HCT116 (cell line): ENCODE measurements around the gene KRTAP9-9. TPM values are rescaled to one million over a fixed set of nuclear protein-coding genes. Genes with fewer than 3 reads are reported as not detected.
"Not testable (repeated sequence)": the region's sequence is repeated elsewhere in the genome, so short reads cannot be mapped to it uniquely, and the experiment has no call there.

Experiments used
- ATAC-seq: fragments of 200-7000 bp; cut with Tn5 transposase; 2 replicates; pipeline ENCODE4 v1.9.1; 2020; ENCODE audit warnings: mild to moderate bottlenecking, moderate library complexity
- Bru-seq: library from RNA; stranded (reverse); fragments of 400-500 nt; gene quantifications from one replicate; lab custom pipeline; 2021; lab: Mats Ljungman, UMichigan
- BruChase-seq, 2 experiments: library from RNA; stranded (reverse); fragments of 400-500 nt; gene quantifications; one replicate each; lab custom pipeline; 2021; lab: Mats Ljungman, UMichigan
- BruUV-seq: library from RNA; stranded (reverse); fragments of 400-500 nt; replicated peaks from 2 replicates; lab custom pipeline; 2021; lab: Mats Ljungman, UMichigan
- CTCF ChIA-PET: fragments of 300-600 bp; sonication (Branson Sonifier 250); formaldehyde crosslinking; loops from one replicate; lab custom pipeline; 2021; ENCODE audit warnings: antibody characterized with exemption; lab: Charles Lee
- POLR2A ChIA-PET: fragments of 300-600, 350-600 bp; sonication (Branson Sonifier 250); formaldehyde crosslinking; loops from one replicate; lab custom pipeline; 2021; ENCODE audit warnings: antibody characterized with exemption; lab: Charles Lee
- RAD21 ChIA-PET, 2 experiments: fragments of 300-600 bp; sonication (Branson Sonifier 250); formaldehyde crosslinking; loops; one replicate each; lab custom pipeline; 2023; ENCODE audit warnings: low total read pairs in 2 of 2; ENCODE audit not compliant: uncharacterized antibody in 2 of 2, unreplicated experiment in 2 of 2, low non-redundant PET in 1 of 2; lab: Charles Lee
- DNase-seq: peaks from one replicate; pipeline ENCODE4 v3.0.0-alpha.2; 2010; ENCODE audit warnings: low read depth, low spot score
- H2AFZ ChIP-seq: fragments of 200-600 bp; shearing (Covaris generic), sonication (generic); 2 replicates; pipeline ENCODE4 v1.6.1; 2017; ENCODE audit warnings: low read depth, mixed run types, mixed read lengths, antibody characterized with exemption, low read length; ENCODE audit not compliant: poor library complexity, severe bottlenecking
- H3K27ac ChIP-seq: 2 replicates; pipeline ENCODE4 v1.5.1; 2012; ENCODE audit warnings: low read depth, low read length
- H3K27me3 ChIP-seq: fragments of 200-600 bp; sonication (generic); 2 replicates; pipeline ENCODE4 v1.6.1; 2016; ENCODE audit warnings: mixed run types, low read length, mixed read lengths; ENCODE audit not compliant: insufficient read depth
- H3K36me3 ChIP-seq, 2 experiments: fragments of 200-500 bp in 1 of 2; fragments of 200-600 bp in 1 of 2; sonication (Bioruptor generic) in 1 of 2; sonication (generic) in 1 of 2; 2 replicates each; pipeline versions ENCODE4 v1.5.1 to v1.6.1; 2014 to 2016; ENCODE audit warnings: low read length in 2 of 2, inconsistent platforms in 1 of 2, mixed read lengths in 1 of 2, mixed run types in 1 of 2; ENCODE audit not compliant: insufficient read depth in 2 of 2, control insufficient read depth in 1 of 2
- H3K4me1 ChIP-seq, 2 experiments: fragments of 200-600 bp in 1 of 2; sonication (generic) in 1 of 2; 2 replicates each; pipeline versions ENCODE4 v1.5.1 to v1.6.1; 2012 to 2017; ENCODE audit warnings: low read length in 2 of 2, inconsistent platforms in 1 of 2, mild to moderate bottlenecking in 1 of 2, mixed read lengths in 1 of 2, mixed run types in 1 of 2, moderate library complexity in 1 of 2; ENCODE audit not compliant: insufficient read depth in 2 of 2, control insufficient read depth in 1 of 2
- H3K4me2 ChIP-seq: fragments of 200-600 bp; sonication (generic); 2 replicates; pipeline ENCODE4 v1.6.1; 2017; ENCODE audit warnings: mixed run types, low read length, mixed read lengths
- H3K4me3 ChIP-seq, 2 experiments: fragments of 200-600 bp in 1 of 2; sonication (generic) in 1 of 2; replicated peaks in 1 of 2; 2 replicates each; pipeline ENCODE4 v1.5.1; 2011 to 2016; ENCODE audit warnings: low read length in 2 of 2, control low read depth in 1 of 2, low read depth in 1 of 2, mild to moderate bottlenecking in 1 of 2, mixed read lengths in 1 of 2, mixed run types in 1 of 2
- H3K79me2 ChIP-seq: fragments of 200-600 bp; sonication (generic); 2 replicates; pipeline ENCODE4 v1.6.1; 2017; ENCODE audit warnings: mild to moderate bottlenecking, mixed run types, low read length, moderate library complexity, mixed read lengths; ENCODE audit not compliant: insufficient read depth
- H3K9ac ChIP-seq: fragments of 200-600 bp; sonication (generic); 2 replicates; pipeline ENCODE4 v1.6.1; 2016; ENCODE audit warnings: low read length, mixed read lengths
- H3K9me2 ChIP-seq: fragments of 200-600 bp; sonication (generic), shearing (Covaris generic); 2 replicates; pipeline ENCODE4 v1.6.1; 2017; ENCODE audit warnings: mixed run types, mild to moderate bottlenecking, moderate library complexity; ENCODE audit not compliant: insufficient read depth
- H3K9me3 ChIP-seq, 2 experiments: fragments of 200-500 bp in 1 of 2; fragments of 200-600 bp in 1 of 2; sonication (Bioruptor generic) in 1 of 2; sonication (generic) in 1 of 2; 2 replicates each; pipeline ENCODE4 v1.6.1; 2014 to 2017; ENCODE audit warnings: low read length in 2 of 2, mixed read lengths in 2 of 2, inconsistent platforms in 1 of 2, low read depth in 1 of 2, mild to moderate bottlenecking in 1 of 2, mixed run types in 1 of 2, moderate library complexity in 1 of 2; ENCODE audit not compliant: control insufficient read depth in 1 of 2, insufficient read depth in 1 of 2
- H4K20me1 ChIP-seq: fragments of 200-600 bp; sonication (generic), shearing (Covaris generic); 2 replicates; pipeline ENCODE4 v1.6.1; 2017; ENCODE audit warnings: mixed run types, mild to moderate bottlenecking, moderate library complexity; ENCODE audit not compliant: insufficient read depth
- CBX3 ChIP-seq: IDR thresholded peaks from 2 replicates; pipeline ENCODE4 v1.6.1; 2012; ENCODE audit warnings: low read depth
- EGR1 ChIP-seq: IDR thresholded peaks from 2 replicates; pipeline ENCODE4 v1.6.1; 2012; ENCODE audit warnings: low read depth
- ELF1 ChIP-seq: IDR thresholded peaks from 2 replicates; pipeline ENCODE4 v1.6.1; 2012; ENCODE audit warnings: low read depth, borderline replicate concordance
- EZH2 ChIP-seq: fragments of 200-600 bp; sonication (generic); IDR thresholded peaks from 2 replicates; pipeline ENCODE4 v1.6.1; 2017; ENCODE audit warnings: antibody characterized with exemption, mixed run types
- EZH2phosphoT487 ChIP-seq: fragments of 200-600 bp; IDR thresholded peaks from 2 replicates; pipeline ENCODE4 v1.6.1; 2018; ENCODE audit warnings: antibody characterized with exemption, borderline replicate concordance
- POLR2A ChIP-seq: IDR thresholded peaks from 2 replicates; pipeline ENCODE4 v1.7.0; 2011; ENCODE audit warnings: borderline replicate concordance; ENCODE audit not compliant: insufficient read depth, insufficient read length; ENCODE audit errors: extremely low read depth
- RAD21 ChIP-seq: IDR thresholded peaks from 2 replicates; pipeline ENCODE4 v1.6.1; 2012; ENCODE audit warnings: low read depth, mild to moderate bottlenecking
- SIN3A ChIP-seq: IDR thresholded peaks from 2 replicates; pipeline ENCODE4 v1.6.1; 2012; ENCODE audit warnings: low read depth
- SP1 ChIP-seq: IDR thresholded peaks from 2 replicates; pipeline ENCODE4 v1.6.1; 2012; ENCODE audit warnings: low read depth
- SRF ChIP-seq: IDR thresholded peaks from 2 replicates; pipeline ENCODE4 v1.6.1; 2012; ENCODE audit warnings: low read depth
- YY1 ChIP-seq: IDR thresholded peaks from 2 replicates; pipeline ENCODE4 v1.6.1; 2011; ENCODE audit warnings: low read length, low read depth, moderate library complexity, mild to moderate bottlenecking; ENCODE audit not compliant: insufficient replicate concordance; ENCODE audit errors: extremely low read depth
- ZBTB33 ChIP-seq: IDR thresholded peaks from 2 replicates; pipeline ENCODE4 v1.6.1; 2011; ENCODE audit warnings: mild to moderate bottlenecking, low read length, moderate library complexity; ENCODE audit not compliant: insufficient replicate concordance; ENCODE audit errors: extremely low read depth
- ZFX ChIP-seq: fragments of 450-650 bp; IDR thresholded peaks from 2 replicates; pipeline ENCODE4 v1.6.1; 2017
- intact Hi-C: fragments of 100-400 bp; cut with micrococcal nuclease; formaldehyde crosslinking; loops from 2 replicates; pipeline ENCODE4 v1.10.0; 2022
- long read RNA-seq: library from polyadenylated mRNA; unstranded; transcript quantifications from one replicate; pipeline ENCODE4 v2.0.0, GENCODE V29; 2021; ENCODE audit not compliant: unreplicated experiment
- polyA plus RNA-seq: library from polyadenylated mRNA; unstranded; fragments of >200 nt; gene quantifications from 2 replicates; pipeline ENCODE4 v1.2.1, GENCODE V29; 2012; ENCODE audit warnings: missing spikeins
- total RNA-seq: library from RNA; stranded (reverse); gene quantifications from one replicate; pipeline ENCODE4 v1.2.1, GENCODE V29; 2021; ENCODE audit not compliant: unreplicated experiment
- TF ChIP-seq, protein P1 (sequence below): IDR thresholded peaks from 2 replicates; pipeline ENCODE4 v1.6.1; 2012

KRTAP9-9 gene
- total RNA-seq (not detected), Bru-seq, nascent RNA (not detected), BruChase-seq, experiment 1, labeled RNA remaining after a 6-hour chase (not detected), BruChase-seq, experiment 2, labeled RNA remaining after a 2-hour chase (not detected)
- polyA plus RNA-seq = not detected in 2 replicates
- long read RNA-seq = 0 reads

DNA sequence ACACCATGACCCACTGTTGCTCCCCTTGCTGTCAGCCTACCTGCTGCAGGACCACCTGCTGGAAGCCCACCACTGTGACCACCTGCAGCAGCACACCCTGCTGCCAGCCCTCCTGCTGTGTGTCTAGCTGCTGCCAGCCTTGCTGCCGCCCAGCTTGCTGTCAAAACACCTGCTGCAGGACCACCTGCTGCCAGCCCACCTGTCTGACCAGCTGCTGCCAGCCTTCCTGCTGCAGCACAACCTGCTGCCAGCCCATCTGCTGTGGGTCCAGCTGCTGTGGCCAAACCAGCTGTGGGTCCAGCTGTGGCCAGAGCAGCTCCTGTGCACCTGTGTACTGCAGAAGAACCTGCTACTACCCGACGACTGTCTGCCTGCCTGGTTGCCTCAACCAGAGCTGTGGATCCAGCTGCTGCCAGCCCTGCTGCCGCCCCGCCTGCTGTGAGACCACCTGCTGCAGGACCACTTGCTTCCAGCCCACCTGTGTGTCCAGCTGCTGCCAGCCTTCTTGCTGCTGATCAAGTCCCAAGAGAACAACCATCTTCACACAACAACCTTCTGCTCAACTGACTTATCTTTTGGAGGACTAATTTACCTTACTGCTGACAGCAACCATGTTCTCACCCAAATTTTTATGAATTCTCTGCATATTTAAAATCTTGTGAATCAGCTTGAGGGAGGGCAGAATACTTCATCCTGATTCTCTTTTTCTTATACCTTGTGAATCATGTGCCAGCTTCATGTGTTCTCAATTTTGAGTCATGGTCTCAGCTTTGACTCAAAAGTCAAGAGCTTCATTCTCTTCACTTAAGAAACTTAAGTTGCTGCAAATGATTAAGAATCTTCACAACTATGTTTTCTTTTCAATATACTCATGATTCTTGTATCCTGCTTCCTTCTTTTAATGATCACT is at the start of gene KRTAP9-9:
TSS of gene KRTAP9-9 (plus strand) at position 4 of the 910 bp plus-strand sequence.
- H3K27me3 ChIP-seq, H3K4me1 ChIP-seq, H3K4me2 ChIP-seq, H3K27ac ChIP-seq, BruUV-seq, RAD21 ChIA-PET, H3K9me3 ChIP-seq, H3K36me3 ChIP-seq, H4K20me1 ChIP-seq, H2AFZ ChIP-seq, H3K9ac ChIP-seq, DNase-seq, H3K4me3 ChIP-seq, intact Hi-C loops, CTCF ChIA-PET, POLR2A ChIA-PET, ATAC-seq, H3K9me2 ChIP-seq, H3K79me2 ChIP-seq: not testable (repeated sequence)

DNA sequence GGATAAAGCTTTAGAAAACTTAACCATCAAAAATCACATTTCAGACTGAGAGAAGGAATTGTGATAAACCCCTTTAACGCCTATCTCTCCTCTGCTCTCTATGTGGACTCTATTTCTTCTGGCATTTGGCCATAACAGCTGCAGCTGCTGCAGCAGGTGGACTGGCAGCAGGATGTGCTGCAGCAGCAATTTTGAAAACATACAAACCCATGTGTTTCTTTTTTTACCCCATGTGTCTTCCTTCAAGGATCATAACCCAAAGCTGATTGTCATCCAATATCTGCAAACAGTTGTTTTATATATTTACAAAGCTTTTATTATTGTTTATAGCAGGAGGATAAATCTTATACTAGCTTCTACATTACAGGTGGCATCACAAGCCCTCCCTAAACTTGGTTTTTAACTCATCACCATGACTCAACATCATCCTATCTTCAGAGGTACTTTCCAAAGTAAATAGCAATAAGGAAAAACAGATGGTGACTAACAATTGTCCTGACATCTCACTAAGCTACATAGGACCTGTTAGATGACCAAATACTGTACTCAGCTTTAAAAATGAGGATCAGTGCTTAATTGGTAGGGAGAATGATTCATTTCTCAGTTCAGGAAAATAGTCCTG is 43.2 kb upstream of the KRTAP9-9 start:
- H2AFZ ChIP-seq = peak overlapping the region; percentile 75
- H3K79me2 ChIP-seq = no peaks in the 10 kb centered on the region
- H3K9me2 ChIP-seq = no peaks in the 10 kb centered on the region
- no peaks in the 10 kb centered on the region for H3K27me3 ChIP-seq
- intact Hi-C loops = no loop called here
- H3K27ac ChIP-seq = no peak overlapping the region
- ChIA-PET RAD21 (no interaction called here), CTCF (no interaction called here), POLR2A (no interaction called here)
- H3K4me1 ChIP-seq = peaks cover 6 to 15% of the 10 kb centered on the region in 2 experiments
- BruUV-seq = no TSS peak
- H3K36me3 ChIP-seq = no peaks in the 10 kb centered on the region
- H3K9ac ChIP-seq = no peak overlapping the region
- no peaks in the 10 kb centered on the region for H4K20me1 ChIP-seq
- no peak overlapping the region for H3K4me3 ChIP-seq
- H3K9me3 ChIP-seq = no peaks in the 10 kb centered on the region; a peak in 1 of 4 replicates
- ATAC-seq = peak; percentile 40; the same call in 1 of the 2 replicates
- DNase-seq = peak; percentile 24
- peak overlapping the region; percentile 44 for H3K4me2 ChIP-seq
- TF ChIP-seq SIN3A = no peak
- peak; percentile 36 for TF ChIP-seq SP1
- TF ChIP-seq POLR2A = no peak
- no peak for TF ChIP-seq ZFX
- no peak for TF ChIP-seq EZH2phosphoT487
- no peak for TF ChIP-seq YY1
- no peak for TF ChIP-seq ELF1
- TF ChIP-seq ZBTB33 = no peak
- TF ChIP-seq CBX3 = no peak
- TF ChIP-seq, protein P1, sequence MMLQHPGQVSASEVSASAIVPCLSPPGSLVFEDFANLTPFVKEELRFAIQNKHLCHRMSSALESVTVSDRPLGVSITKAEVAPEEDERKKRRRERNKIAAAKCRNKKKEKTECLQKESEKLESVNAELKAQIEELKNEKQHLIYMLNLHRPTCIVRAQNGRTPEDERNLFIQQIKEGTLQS = no peak
- no peak for TF ChIP-seq EZH2
- no peak for TF ChIP-seq RAD21
- no peak for TF ChIP-seq SRF
- no peak for TF ChIP-seq EGR1
